CD14-positive monocyte (primary cell): ENCODE results near the gene LRIT1. TPM values are rescaled to one million over a fixed set of nuclear protein-coding genes. Genes with fewer than 3 reads are reported as not detected.

ENCODE experiments used
- DNase-seq, 3 donors: peaks; one replicate each; pipeline ENCODE4 v3.0.0-alpha.2; 2011 to 2022
- H2AFZ ChIP-seq: 2 replicates; pipeline ENCODE4 v1.6.0; 2012; ENCODE audit warnings: mild to moderate bottlenecking, low read depth, low read length, inconsistent platforms; ENCODE audit not compliant: insufficient read depth, poor library complexity, severe bottlenecking
- H3K27ac ChIP-seq, 2 donors: 1 replicate in 1 of 2; 2 replicates in 1 of 2; pipeline ENCODE4 v1.5.1; 2012 to 2013; ENCODE audit warnings: low read length in 2 of 2, control low read depth in 1 of 2, inconsistent platforms in 1 of 2, low read depth in 1 of 2, mild to moderate bottlenecking in 1 of 2
- H3K27me3 ChIP-seq, 2 donors: one replicate each; pipeline versions ENCODE4 v1.6.0 to v1.6.1; 2011 to 2013; ENCODE audit warnings: low read length in 2 of 2; ENCODE audit not compliant: control insufficient read depth in 2 of 2, insufficient read depth in 2 of 2
- H3K36me3 ChIP-seq, 2 donors: replicated peaks in 1 of 2; 1 replicate in 1 of 2; 2 replicates in 1 of 2; pipeline versions ENCODE4 v1.5.1 to v1.6.1; 2012 to 2013; ENCODE audit warnings: low read length in 2 of 2, control low read depth in 1 of 2, inconsistent platforms in 1 of 2, mild to moderate bottlenecking in 1 of 2; ENCODE audit not compliant: insufficient read depth in 2 of 2, control insufficient read depth in 1 of 2
- H3K4me1 ChIP-seq, 2 donors: 1 replicate in 1 of 2; 2 replicates in 1 of 2; pipeline versions ENCODE4 v1.5.1 to v1.6.1; 2012 to 2013; ENCODE audit warnings: low read length in 2 of 2, control low read depth in 1 of 2, inconsistent platforms in 1 of 2, mild to moderate bottlenecking in 1 of 2, moderate library complexity in 1 of 2; ENCODE audit not compliant: insufficient read depth in 2 of 2, control insufficient read depth in 1 of 2
- H3K4me2 ChIP-seq: replicated peaks from 2 replicates; pipeline ENCODE3; 2012; ENCODE audit warnings: low read length, moderate library complexity, mild to moderate bottlenecking; ENCODE audit not compliant: poor library complexity, severe bottlenecking; ENCODE audit errors: extremely low read depth
- H3K4me3 ChIP-seq, 3 experiments: fragments of 200-600 bp in 1 of 3; sonication (generic) in 1 of 3; replicated peaks in 1 of 3; 1 replicate in 2 of 3; 2 replicates in 1 of 3; pipeline ENCODE4 v1.5.1; 2011 to 2013; ENCODE audit warnings: low read length in 3 of 3, mild to moderate bottlenecking in 3 of 3, control low read depth in 2 of 3, low read depth in 2 of 3, inconsistent platforms in 1 of 3, moderate library complexity in 1 of 3
- H3K79me2 ChIP-seq: 2 replicates; pipeline ENCODE4 v1.6.0; 2012; ENCODE audit warnings: mild to moderate bottlenecking, control low read depth, inconsistent platforms, low read length, moderate library complexity; ENCODE audit not compliant: insufficient read depth
- H3K9ac ChIP-seq: 2 replicates; pipeline ENCODE4 v1.6.0; 2017; ENCODE audit warnings: low read length, mild to moderate bottlenecking; ENCODE audit not compliant: insufficient read depth, poor library complexity, severe bottlenecking
- H3K9me3 ChIP-seq, 2 donors: replicated peaks in 1 of 2; 1 replicate in 1 of 2; 2 replicates in 1 of 2; pipeline versions ENCODE4 v1.5.1 to v1.6.1; 2012 to 2013; ENCODE audit warnings: low read length in 2 of 2, control low read depth in 1 of 2; ENCODE audit not compliant: control insufficient read depth in 1 of 2, insufficient read depth in 1 of 2
- H4K20me1 ChIP-seq: 2 replicates; pipeline ENCODE4 v1.6.0; 2012; ENCODE audit warnings: mild to moderate bottlenecking, low read length, control low read depth, moderate library complexity; ENCODE audit not compliant: insufficient read depth
- H3K27ac Mint-ChIP-seq, 7 donors: one replicate each; pipeline ENCODE4 v1.8.0; 2020; ENCODE audit warnings: mild to moderate bottlenecking in 7 of 7, mixed read lengths in 7 of 7, moderate library complexity in 6 of 7, inconsistent platforms in 2 of 7
- H3K27me3 Mint-ChIP-seq, 3 donors: one replicate each; pipeline ENCODE4 v1.8.0; 2021 to 2022; ENCODE audit warnings: low read depth in 3 of 3, mild to moderate bottlenecking in 3 of 3, mixed read lengths in 3 of 3, moderate library complexity in 3 of 3, inconsistent platforms in 1 of 3
- H3K36me3 Mint-ChIP-seq, 2 donors: one replicate each; pipeline ENCODE4 v1.8.0; 2020; ENCODE audit warnings: mixed read lengths in 2 of 2, inconsistent platforms in 1 of 2, mild to moderate bottlenecking in 1 of 2
- H3K4me1 Mint-ChIP-seq: one replicate; pipeline ENCODE4 v1.8.0; 2020; ENCODE audit warnings: mild to moderate bottlenecking, mixed read lengths
- H3K4me3 Mint-ChIP-seq, 2 donors: one replicate each; pipeline ENCODE4 v1.8.0; 2020; ENCODE audit warnings: mild to moderate bottlenecking in 2 of 2, mixed read lengths in 2 of 2, moderate library complexity in 1 of 2
- H3K9me3 Mint-ChIP-seq, 7 donors: one replicate each; pipeline ENCODE4 v1.8.0; 2020 to 2022; ENCODE audit warnings: mixed read lengths in 7 of 7, mild to moderate bottlenecking in 6 of 7, moderate library complexity in 6 of 7, inconsistent platforms in 2 of 7
- CTCF ChIP-seq: fragments of 200-600 bp; IDR thresholded peaks from one replicate; pipeline ENCODE4 v1.8.0; 2022; ENCODE audit warnings: antibody characterized with exemption, mild to moderate bottlenecking
- WGBS: methylation state at CpG from one replicate; pipeline ENCODE4 v1.1.5; 2013; ENCODE audit warnings: missing lambda C conversion rate; ENCODE audit not compliant: insufficient coverage; 5-methylcytosine and 5-hydroxymethylcytosine counted together
- intact Hi-C, 2 donors: fragments of 100-400 bp; cut with micrococcal nuclease; formaldehyde crosslinking; loops; one replicate each; pipeline versions ENCODE4 v1.15.0 to v1.15.1; 2023
- polyA plus RNA-seq, 3 donors: library from polyadenylated mRNA; depleted of rRNA in 1 of 3; unstranded in 2 of 3; stranded (reverse) in 1 of 3; fragments of 300-500 nt in 2 of 3; fragments of >200 nt in 1 of 3; fragmentation: Illumina TruSeq in 2 of 3; gene quantifications; 1 replicate in 2 of 3; 2 replicates in 1 of 3; pipeline ENCODE4 v1.2.3, GENCODE V29; 2012 to 2021

Gene LRIT1
- polyA plus RNA-seq, 3 donors: not detected

- Histone ChIP-seq H3K4me1 (no peaks in the 10 kb centered on the region), H4K20me1 (no peaks in the 10 kb centered on the region), H3K36me3 (no peaks in the 10 kb centered on the region), H3K27me3 (no peaks in the 10 kb centered on the region), H3K9me3 (no peaks in the 10 kb centered on the region), H2AFZ (no peak overlapping the region), H3K27ac (no peak overlapping the region), H3K4me2 (no peak overlapping the region), H3K79me2 (no peaks in the 10 kb centered on the region), H3K9ac (no peak overlapping the region), H3K4me3 (no peak overlapping the region)
- H3K9me3 Mint-ChIP-seq: peaks cover 0 to 2% (median 0%) of the 10 kb centered on the region in 7 donors
- H3K36me3 Mint-ChIP-seq: no peaks in the 10 kb centered on the region
- no peak overlapping the region for H3K4me3 Mint-ChIP-seq
- peaks cover 7 to 15% (median 13%) of the 10 kb centered on the region in 3 donors for H3K27me3 Mint-ChIP-seq
- H3K27ac Mint-ChIP-seq: no peak overlapping the region
- DNase-seq: no peak
- intact Hi-C loops: no loop called here
- TF ChIP-seq CTCF: no peak
- 87% methylated on average over 10 of the region's 11 CpGs for WGBS
- H3K4me1 Mint-ChIP-seq: no peaks in the 10 kb centered on the region
Measured at GRCh38 chr10:84213076-84213475, 28.3 kb downstream of the LRIT1 start.

GRCh38 chr10:84212014-84212413 is 29.3 kb downstream of the LRIT1 start:
- Mint-ChIP-seq H3K27ac (no peak overlapping the region), H3K4me1 (no peaks in the 10 kb centered on the region), H3K9me3 (peaks cover 0 to 2% (median 0%) of the 10 kb centered on the region in 7 donors), H3K4me3 (no peak overlapping the region), H3K36me3 (no peaks in the 10 kb centered on the region), H3K27me3 (peaks cover 7 to 14% (median 13%) of the 10 kb centered on the region in 3 donors)
- WGBS: 100% methylated on average over 1 of the region's 5 CpGs
- DNase-seq: no peak
- Histone ChIP-seq H3K4me2 (no peak overlapping the region), H3K9ac (no peak overlapping the region), H2AFZ (no peak overlapping the region), H3K36me3 (no peaks in the 10 kb centered on the region), H4K20me1 (no peaks in the 10 kb centered on the region), H3K79me2 (no peaks in the 10 kb centered on the region), H3K9me3 (no peaks in the 10 kb centered on the region), H3K27me3 (no peaks in the 10 kb centered on the region), H3K4me3 (no peak overlapping the region), H3K4me1 (no peaks in the 10 kb centered on the region), H3K27ac (no peak overlapping the region)
- TF ChIP-seq CTCF: no peak
- intact Hi-C loops: no loop called here
